Astrocyte of the cerebellum (primary cell): ENCODE data around the gene TAGLN3.

ENCODE experiments used
- DNase-seq: peaks from one replicate; pipeline ENCODE4 v3.0.0-alpha.2; 2011; ENCODE audit warnings: low read depth
- H3K4me3 ChIP-seq: 2 replicates; pipeline ENCODE4 v1.5.1; 2011; ENCODE audit warnings: mild to moderate bottlenecking, low read depth, low read length, moderate library complexity
- in situ Hi-C: cut with HindIII; loops from 2 replicates; pipeline ENCODE4 v1.10.0; 2017; ENCODE audit warnings: low sequenced_read_pairs
- TF ChIP-seq, protein P1 (sequence below): IDR thresholded peaks from 2 replicates; pipeline ENCODE4 v1.5.1; 2012; ENCODE audit warnings: low read length, low read depth, moderate library complexity, mild to moderate bottlenecking; ENCODE audit errors: missing control alignments

The TAGLN3 gene

DNA sequence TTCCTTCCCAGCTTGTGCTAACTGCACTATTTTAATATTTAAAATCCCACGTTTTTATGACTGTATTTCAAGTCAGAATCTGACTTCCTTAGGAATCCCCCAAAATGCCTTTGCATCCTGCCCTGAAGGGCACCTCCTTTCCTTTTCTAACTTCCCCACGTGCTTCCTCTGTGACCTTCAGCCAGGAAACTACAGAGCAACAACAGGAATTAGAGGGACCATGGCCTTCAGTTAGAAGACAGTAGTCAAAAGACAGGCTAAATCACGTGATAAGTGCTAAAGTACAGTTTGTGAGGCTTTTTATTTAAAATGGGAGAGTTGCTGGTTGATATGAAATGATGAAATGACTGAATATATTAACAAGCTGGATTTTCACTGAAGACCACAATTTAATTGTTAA lies 31.7 kb upstream of the TAGLN3 start:
- DNase-seq = no peak
- H3K4me3 ChIP-seq = no peak overlapping the region
- TF ChIP-seq, protein P1, sequence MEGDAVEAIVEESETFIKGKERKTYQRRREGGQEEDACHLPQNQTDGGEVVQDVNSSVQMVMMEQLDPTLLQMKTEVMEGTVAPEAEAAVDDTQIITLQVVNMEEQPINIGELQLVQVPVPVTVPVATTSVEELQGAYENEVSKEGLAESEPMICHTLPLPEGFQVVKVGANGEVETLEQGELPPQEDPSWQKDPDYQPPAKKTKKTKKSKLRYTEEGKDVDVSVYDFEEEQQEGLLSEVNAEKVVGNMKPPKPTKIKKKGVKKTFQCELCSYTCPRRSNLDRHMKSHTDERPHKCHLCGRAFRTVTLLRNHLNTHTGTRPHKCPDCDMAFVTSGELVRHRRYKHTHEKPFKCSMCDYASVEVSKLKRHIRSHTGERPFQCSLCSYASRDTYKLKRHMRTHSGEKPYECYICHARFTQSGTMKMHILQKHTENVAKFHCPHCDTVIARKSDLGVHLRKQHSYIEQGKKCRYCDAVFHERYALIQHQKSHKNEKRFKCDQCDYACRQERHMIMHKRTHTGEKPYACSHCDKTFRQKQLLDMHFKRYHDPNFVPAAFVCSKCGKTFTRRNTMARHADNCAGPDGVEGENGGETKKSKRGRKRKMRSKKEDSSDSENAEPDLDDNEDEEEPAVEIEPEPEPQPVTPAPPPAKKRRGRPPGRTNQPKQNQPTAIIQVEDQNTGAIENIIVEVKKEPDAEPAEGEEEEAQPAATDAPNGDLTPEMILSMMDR = no peak
- in situ Hi-C loops = loop anchor here (5.0 to 25.0 kb wide), 3 partner anchors 50 to 255 kb away; no protein-coding TSS in a partner anchor

DNA sequence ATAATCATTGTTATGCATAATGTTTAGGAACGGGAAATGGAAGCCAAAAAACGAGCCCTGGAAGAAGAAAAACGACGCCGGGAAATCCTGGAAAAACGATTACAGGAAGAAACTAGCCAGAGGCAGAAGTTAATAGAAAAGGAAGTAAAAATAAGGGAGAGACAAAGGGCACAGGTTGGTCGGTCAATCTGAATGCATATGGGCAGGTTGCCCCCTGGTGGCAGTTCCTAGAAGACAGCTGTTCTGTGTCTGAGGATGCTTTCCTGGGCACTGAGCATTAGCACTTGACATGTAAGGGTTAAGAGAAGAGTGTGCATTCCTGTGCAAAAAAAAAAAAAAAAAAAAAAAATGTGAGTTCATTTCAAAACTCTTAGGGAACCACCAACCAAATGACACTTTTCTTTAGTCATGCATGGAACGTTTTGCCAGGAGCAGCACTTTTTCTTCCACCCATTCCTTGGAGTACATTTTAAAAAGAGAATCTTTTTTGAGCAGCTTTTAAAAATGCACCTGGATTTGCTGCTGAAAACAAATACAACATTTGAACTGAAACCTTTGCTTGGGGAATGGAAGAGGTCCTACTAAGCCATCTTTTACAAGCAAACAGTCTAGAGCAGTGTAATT lies 31.0 kb upstream of the TAGLN3 start:
- TF ChIP-seq, protein P1 = peak; percentile 83
- in situ Hi-C loops = loop anchor here (5.0 to 25.0 kb wide), 3 partner anchors 50 to 255 kb away; no protein-coding TSS in a partner anchor
- no peak overlapping the region for H3K4me3 ChIP-seq
- DNase-seq = peak; percentile 68

DNA sequence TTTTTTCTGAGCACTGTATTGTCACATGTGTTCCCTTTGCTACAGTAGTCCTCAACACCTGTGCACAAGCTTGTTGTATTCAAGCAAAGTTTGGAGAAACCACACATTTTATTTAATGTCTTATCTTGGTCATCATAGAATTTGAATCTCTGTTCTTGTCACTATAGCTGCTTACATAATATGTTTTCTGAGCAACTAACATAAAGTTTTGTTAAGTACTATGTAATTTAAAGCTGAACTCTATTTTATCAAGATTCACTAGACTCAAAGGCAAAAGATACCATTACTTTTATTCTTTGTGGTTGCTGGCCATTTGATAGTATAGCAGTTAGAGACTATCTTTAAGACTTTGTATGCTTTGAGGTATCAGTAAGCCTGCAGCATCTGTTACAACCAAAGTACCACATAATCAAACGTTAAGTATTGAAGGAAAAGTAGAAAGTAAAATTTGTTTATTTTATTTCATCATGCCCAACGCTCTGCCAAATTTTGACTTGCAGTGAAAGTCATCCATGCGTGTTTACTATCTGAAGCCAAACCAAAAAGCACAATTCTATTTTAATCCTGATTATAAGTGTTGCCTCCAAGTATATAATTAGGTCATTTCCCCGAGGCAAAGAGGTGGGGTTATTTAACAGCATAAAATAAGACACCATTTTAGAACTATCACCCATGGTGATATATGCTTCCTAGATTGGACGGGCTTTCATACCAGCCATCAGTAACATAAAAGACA lies 30.2 kb upstream of the TAGLN3 start:
- TF ChIP-seq, protein P1 = no peak

DNA sequence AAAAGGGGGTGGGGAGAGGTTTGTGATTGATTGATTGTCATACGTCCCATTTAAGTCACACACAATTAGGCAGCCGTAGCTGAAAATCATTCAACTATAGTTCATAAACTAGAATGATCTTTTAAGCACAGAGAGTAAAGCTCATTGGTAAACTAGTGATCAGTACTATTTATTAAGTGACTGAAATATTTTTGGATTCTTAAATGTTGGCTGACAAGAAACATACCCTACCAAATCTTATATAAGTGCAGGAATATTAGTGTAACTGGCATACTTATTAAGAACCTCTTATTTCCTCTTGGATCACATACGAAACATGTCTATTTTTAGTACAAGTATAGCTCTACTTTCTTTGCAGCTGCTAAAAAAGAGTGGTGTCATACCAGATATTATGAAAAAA lies 28.3 kb upstream of the TAGLN3 start:
- DNase-seq = no peak
- no peak overlapping the region for H3K4me3 ChIP-seq
- TF ChIP-seq, protein P1 = no peak
- in situ Hi-C loops = loop anchor here (25.0 kb wide), 1 partner anchor 258 kb away; no protein-coding TSS in a partner anchor

More for the DNA sequence above, 30.2 kb upstream of the TAGLN3 start:
- H3K4me3 ChIP-seq = no peak overlapping the region
- in situ Hi-C loops = loop anchor here (5.0 to 25.0 kb wide), 3 partner anchors 51 to 256 kb away; no protein-coding TSS in a partner anchor
- no peak for DNase-seq

DNA sequence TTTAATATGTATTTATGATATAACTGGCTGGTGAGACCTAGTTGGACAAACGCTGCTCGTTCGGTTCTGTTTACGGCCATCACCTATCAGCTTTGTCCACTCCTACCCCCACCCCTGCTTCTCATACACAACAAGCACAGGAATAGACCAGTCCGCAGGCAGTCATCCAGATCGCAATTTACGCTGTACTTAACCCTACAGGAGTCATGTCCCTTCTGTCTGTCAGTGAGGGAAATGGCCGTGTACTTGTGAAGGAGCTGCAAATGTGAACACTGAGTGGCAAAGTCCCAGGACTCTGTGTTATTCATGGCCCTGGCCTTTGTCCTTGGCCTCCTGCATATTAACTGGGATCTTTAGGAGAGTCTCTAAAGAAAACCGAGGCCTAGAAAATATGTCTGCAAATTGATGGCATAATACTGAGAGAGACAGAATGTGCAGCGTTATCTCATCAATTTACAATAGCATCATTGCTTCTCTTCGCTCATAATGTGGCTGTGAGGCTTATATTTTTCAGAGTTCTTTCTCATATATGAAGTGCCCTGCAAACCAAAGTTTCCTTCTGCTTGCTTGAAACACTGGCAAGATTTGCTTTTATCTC lies 27.1 kb upstream of the TAGLN3 start:
- no peak overlapping the region for H3K4me3 ChIP-seq
- TF ChIP-seq, protein P1 = no peak
- DNase-seq = no peak
- in situ Hi-C loops = loop anchor here (25.0 kb wide), 1 partner anchor 259 kb away; no protein-coding TSS in a partner anchor

DNA sequence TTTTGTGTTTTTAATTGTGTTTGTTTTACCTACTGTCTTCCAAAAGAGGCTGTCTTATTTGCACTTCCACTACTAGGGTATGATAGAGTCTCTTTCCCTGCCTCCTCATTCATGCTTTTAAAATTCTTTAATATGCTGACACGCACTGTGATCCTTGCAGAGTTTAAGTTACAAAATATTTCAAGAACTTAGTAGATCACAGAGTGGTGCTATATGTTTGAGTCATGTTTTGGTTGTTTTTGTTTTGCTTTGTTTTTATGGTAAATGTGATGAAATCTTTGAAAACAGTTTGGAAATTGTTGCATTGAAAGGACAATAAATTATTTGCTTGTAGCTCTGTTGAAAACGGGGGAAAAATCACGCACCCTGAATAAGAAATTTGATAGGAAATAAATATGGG lies 25.8 kb upstream of the TAGLN3 start:
- in situ Hi-C loops = loop anchor here (25.0 kb wide), 1 partner anchor 261 kb away; no protein-coding TSS in a partner anchor
- H3K4me3 ChIP-seq = no peak overlapping the region
- DNase-seq = no peak
- TF ChIP-seq, protein P1 = no peak
